HG03565 (cell line): ENCODE results near the gene PSMB7.

Source experiments
- ATAC-seq: cut with Tn5 transposase; IDR thresholded peaks from one replicate; pipeline ENCODE4 v1.9.1; 2021; ENCODE audit warnings: mild to moderate bottlenecking, moderate library complexity; ENCODE audit not compliant: unreplicated experiment

PSMB7 gene

GRCh38 chr9:124306098-124306735 is 109.0 kb downstream of the PSMB7 start:
- ATAC-seq, result no peak

DNA sequence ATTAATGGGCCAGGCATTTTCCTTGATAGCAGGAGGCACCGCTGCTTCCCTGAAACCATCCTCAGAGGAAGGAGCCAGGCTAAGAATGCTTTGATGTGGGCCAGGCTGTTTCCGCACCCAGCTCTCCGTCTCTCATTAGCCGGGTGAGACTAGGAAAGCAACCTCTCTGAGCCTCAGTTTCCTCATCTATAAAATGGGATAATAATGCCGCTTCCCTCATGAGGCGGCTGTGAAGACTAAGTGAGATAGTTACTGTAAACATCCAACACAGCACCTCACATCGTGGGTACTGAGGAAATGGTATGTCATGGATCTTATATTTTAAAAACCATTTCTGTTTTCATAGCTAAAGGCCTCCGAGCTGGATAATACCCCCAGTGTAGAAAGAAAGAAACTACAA is 111.0 kb downstream of the PSMB7 start:
- no peak for ATAC-seq

- ATAC-seq, result no peak
These were observed 111.5 kb downstream of the PSMB7 start for GRCh38 chr9:124303762-124304161.
